Vagina (tissue), 2 donors: Measurements from ENCODE around the gene SPATA16.

Source experiments
- POLR2A ChIP-seq, 2 donors: fragments of 450-650 bp; IDR thresholded peaks; one replicate each; pipeline ENCODE4 v1.6.1; 2017; ENCODE audit warnings: antibody characterized with exemption in 2 of 2, mild to moderate bottlenecking in 2 of 2, moderate library complexity in 2 of 2
- TF ChIP-seq, protein P1 (sequence below), 3 experiments: fragments of 450-650 bp in 2 of 3; fragments of 200-600 bp in 1 of 3; sonication (generic) in 1 of 3; IDR thresholded peaks; one replicate each; pipeline ENCODE4 v1.5.1; 2017 to 2019; ENCODE audit warnings: antibody characterized with exemption in 3 of 3, mild to moderate bottlenecking in 2 of 3, moderate library complexity in 2 of 3

DNA sequence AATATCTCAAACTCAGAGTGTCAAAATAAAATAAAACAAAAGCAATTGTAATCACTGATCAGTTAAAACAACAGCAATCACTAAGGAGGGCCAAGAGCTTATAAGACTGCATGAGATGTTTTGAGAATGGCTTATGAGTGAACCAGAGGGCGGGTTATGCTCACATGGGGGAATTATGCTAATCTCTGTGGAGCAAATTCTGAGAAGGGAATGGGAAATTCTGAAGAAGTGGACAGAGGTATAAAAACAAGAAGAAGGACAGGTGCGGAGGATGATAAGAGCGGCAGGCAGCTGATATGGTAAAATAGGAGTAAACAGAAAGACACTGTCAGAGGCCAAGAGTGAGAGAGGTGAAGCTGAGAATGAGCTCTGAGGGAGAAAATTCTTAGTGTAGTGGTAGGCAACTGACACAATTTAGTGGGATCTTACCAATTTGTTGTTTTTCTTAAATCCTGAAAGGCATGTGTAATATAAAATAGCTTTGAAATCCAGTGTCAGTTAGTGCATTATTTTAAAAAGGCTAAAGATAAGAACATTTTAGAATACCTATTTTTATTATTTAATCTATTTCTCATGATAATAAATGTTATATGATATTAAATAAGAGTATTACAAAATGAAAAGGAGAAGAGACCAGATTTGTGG lies 133.8 kb downstream of the SPATA16 start:
- TF ChIP-seq, protein P1, sequence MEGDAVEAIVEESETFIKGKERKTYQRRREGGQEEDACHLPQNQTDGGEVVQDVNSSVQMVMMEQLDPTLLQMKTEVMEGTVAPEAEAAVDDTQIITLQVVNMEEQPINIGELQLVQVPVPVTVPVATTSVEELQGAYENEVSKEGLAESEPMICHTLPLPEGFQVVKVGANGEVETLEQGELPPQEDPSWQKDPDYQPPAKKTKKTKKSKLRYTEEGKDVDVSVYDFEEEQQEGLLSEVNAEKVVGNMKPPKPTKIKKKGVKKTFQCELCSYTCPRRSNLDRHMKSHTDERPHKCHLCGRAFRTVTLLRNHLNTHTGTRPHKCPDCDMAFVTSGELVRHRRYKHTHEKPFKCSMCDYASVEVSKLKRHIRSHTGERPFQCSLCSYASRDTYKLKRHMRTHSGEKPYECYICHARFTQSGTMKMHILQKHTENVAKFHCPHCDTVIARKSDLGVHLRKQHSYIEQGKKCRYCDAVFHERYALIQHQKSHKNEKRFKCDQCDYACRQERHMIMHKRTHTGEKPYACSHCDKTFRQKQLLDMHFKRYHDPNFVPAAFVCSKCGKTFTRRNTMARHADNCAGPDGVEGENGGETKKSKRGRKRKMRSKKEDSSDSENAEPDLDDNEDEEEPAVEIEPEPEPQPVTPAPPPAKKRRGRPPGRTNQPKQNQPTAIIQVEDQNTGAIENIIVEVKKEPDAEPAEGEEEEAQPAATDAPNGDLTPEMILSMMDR (IDR thresholded peaks at IDR 0.05) = no peak
- TF ChIP-seq POLR2A (IDR thresholded peaks at IDR 0.05) = no peak
